Measurements from ENCODE around the gene ANAPC4. TPM values are rescaled to one million over a fixed set of nuclear protein-coding genes. Genes with fewer than 3 reads are reported as not detected.

ANAPC4 gene
- total RNA-seq, 2 experiments from 2014 or later, result 32.7 to 50.6 TPM

DNA sequence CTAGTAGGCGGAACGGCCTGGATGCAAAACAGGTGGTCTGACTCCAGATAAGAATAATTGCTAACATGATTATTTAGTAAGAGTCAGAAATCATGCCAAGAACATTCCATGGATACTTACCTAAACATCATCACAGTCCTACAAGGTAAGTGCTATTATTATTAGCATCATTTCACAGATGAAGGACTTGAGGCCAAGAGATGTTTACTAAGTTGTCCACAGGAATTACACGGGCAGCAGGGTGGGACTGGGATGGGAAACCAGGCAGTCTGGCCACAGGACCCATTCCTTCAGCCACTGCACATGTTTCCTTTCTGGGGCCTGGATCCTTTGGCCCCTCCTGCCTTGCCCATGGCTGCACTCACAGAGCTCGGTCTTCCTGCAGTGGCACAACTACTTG, 48.3 kb downstream of the ANAPC4 start:
- CTCF ChIA-PET (ENCODE audit: unreplicated experiment), result no interaction called here
- Histone ChIP-seq H3K4me3 (ENCODE audit: low read depth, low read length, poor library complexity, severe bottlenecking) (no peak overlapping the region), H3K79me2 (ENCODE audit: insufficient read depth, low read depth, low read length) (no peaks in the 10 kb centered on the region), H3K4me1 (ENCODE audit: insufficient read depth, low read length, poor library complexity, severe bottlenecking) (no peaks in the 10 kb centered on the region), H3K27ac (ENCODE audit: low read depth, low read length, poor library complexity, severe bottlenecking) (no peak overlapping the region), H3K4me2 (ENCODE audit: low read length) (no peak overlapping the region), H3K9me3 (ENCODE audit: low read length) (no peaks in the 10 kb centered on the region), H3K9me2 (ENCODE audit: insufficient read depth, low read length) (no peaks in the 10 kb centered on the region), H3K36me3 (ENCODE audit: insufficient read depth, low read length) (peaks cover 6% of the 10 kb centered on the region; the same call in 1 of the 2 replicates), H4K20me1 (ENCODE audit: insufficient read depth, low read length) (no peaks in the 10 kb centered on the region), H2AFZ (ENCODE audit: low read length) (no peak overlapping the region)
- DNase-seq (ENCODE audit: low spot score), result no peak
- intact Hi-C loops (cut with micrococcal nuclease; ENCODE audit: unreplicated experiment), result no loop called here
- POLR2A ChIA-PET, result interaction anchor here (0.5 kb wide), 1 partner anchor 386 kb away, joined by 6 read pairs; no protein-coding TSS in a partner anchor
- BruUV-seq (replicated peaks), result no TSS peak
- TF ChIP-seq EZH2phosphoT487 (IDR thresholded peaks at IDR 0.05; ENCODE audit: borderline replicate concordance, low read depth, low read length), result no peak
- TF ChIP-seq, protein P1, sequence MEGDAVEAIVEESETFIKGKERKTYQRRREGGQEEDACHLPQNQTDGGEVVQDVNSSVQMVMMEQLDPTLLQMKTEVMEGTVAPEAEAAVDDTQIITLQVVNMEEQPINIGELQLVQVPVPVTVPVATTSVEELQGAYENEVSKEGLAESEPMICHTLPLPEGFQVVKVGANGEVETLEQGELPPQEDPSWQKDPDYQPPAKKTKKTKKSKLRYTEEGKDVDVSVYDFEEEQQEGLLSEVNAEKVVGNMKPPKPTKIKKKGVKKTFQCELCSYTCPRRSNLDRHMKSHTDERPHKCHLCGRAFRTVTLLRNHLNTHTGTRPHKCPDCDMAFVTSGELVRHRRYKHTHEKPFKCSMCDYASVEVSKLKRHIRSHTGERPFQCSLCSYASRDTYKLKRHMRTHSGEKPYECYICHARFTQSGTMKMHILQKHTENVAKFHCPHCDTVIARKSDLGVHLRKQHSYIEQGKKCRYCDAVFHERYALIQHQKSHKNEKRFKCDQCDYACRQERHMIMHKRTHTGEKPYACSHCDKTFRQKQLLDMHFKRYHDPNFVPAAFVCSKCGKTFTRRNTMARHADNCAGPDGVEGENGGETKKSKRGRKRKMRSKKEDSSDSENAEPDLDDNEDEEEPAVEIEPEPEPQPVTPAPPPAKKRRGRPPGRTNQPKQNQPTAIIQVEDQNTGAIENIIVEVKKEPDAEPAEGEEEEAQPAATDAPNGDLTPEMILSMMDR (conservative IDR thresholded peaks at IDR 0.05; ENCODE audit: low read length), result no peak

DNA sequence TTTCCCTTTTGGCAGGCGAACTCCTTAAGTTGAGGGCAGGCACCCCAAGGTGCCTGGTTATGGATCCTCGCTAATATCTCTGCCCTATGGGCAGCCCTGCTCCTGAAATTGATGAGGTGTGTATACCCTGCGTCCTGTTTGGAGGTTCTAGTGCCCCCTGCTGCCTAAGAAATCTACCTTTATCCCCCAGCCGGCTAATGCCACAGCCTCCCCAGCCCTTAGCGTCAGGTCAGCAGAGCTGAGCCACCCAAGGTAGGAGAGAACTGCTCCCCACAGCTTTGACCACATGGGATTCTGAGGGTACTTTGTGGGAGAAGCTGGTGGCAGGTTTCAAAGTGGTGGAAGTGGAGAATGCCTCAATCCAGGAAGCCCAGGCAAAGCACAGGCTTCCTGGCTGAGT, 50.8 kb downstream of the ANAPC4 start:
- intact Hi-C loops (cut with micrococcal nuclease; ENCODE audit: unreplicated experiment), result no loop called here
- CTCF ChIA-PET (ENCODE audit: unreplicated experiment), result no interaction called here
- BruUV-seq (replicated peaks), result no TSS peak

DNA sequence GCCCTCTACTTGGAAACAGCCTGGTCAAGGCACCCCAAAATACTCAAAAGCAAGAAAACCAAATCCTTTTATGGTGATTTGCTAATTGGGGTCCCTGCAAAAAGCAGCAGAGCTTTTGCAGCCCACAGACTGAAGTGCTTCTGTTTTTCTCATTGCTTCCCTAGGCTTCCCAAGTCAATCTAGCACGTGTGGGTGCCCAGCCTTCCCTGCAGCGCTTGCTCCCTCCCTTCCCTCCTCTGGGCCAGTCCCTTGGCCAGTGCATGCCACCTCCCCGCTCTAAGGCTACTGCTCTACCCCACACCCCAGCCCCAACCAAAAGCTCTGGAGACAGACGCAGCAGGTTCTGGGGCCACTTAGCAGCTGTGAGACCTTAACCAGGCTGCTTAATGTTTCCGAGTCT, 53.6 kb downstream of the ANAPC4 start:
- POLR2A ChIA-PET, result no interaction called here
- intact Hi-C loops (cut with micrococcal nuclease; ENCODE audit: unreplicated experiment), result no loop called here

More for the DNA sequence above, 50.8 kb downstream of the ANAPC4 start:
- H3K27ac ChIP-seq (ENCODE audit: low read depth, low read length, poor library complexity, severe bottlenecking), result no peak overlapping the region
- H3K4me2 ChIP-seq (ENCODE audit: low read length), result no peak overlapping the region
- no peak overlapping the region for H2AFZ ChIP-seq (ENCODE audit: low read length)
- H3K4me3 ChIP-seq (ENCODE audit: low read depth, low read length, poor library complexity, severe bottlenecking), result no peak overlapping the region
- H4K20me1 ChIP-seq (ENCODE audit: insufficient read depth, low read length), result no peaks in the 10 kb centered on the region
- H3K9me3 ChIP-seq (ENCODE audit: low read length), result 0 out of 2 replicates have a peak, but pooled peaks cover 5% of the 10 kb centered on the region
- H3K79me2 ChIP-seq (ENCODE audit: insufficient read depth, low read depth, low read length), result no peaks in the 10 kb centered on the region
- no peaks in the 10 kb centered on the region for H3K36me3 ChIP-seq (ENCODE audit: insufficient read depth, low read length)
- TF ChIP-seq, protein P1 (conservative IDR thresholded peaks at IDR 0.05; ENCODE audit: low read length), result no peak
- no peak for TF ChIP-seq EZH2phosphoT487 (IDR thresholded peaks at IDR 0.05; ENCODE audit: borderline replicate concordance, low read depth, low read length)
- POLR2A ChIA-PET, result no interaction called here
- no peaks in the 10 kb centered on the region for H3K9me2 ChIP-seq (ENCODE audit: insufficient read depth, low read length)
- no peak for DNase-seq (ENCODE audit: low spot score)
- H3K4me1 ChIP-seq (ENCODE audit: insufficient read depth, low read length, poor library complexity, severe bottlenecking), result no peaks in the 10 kb centered on the region

More for the DNA sequence above, 53.6 kb downstream of the ANAPC4 start:
- Histone ChIP-seq H3K9me2 (ENCODE audit: insufficient read depth, low read length) (no peaks in the 10 kb centered on the region), H3K4me3 (ENCODE audit: low read depth, low read length, poor library complexity, severe bottlenecking) (no peak overlapping the region), H4K20me1 (ENCODE audit: insufficient read depth, low read length) (no peaks in the 10 kb centered on the region), H3K27ac (ENCODE audit: low read depth, low read length, poor library complexity, severe bottlenecking) (no peak overlapping the region), H3K4me1 (ENCODE audit: insufficient read depth, low read length, poor library complexity, severe bottlenecking) (no peaks in the 10 kb centered on the region), H3K79me2 (ENCODE audit: insufficient read depth, low read depth, low read length) (no peaks in the 10 kb centered on the region), H3K4me2 (ENCODE audit: low read length) (no peak overlapping the region), H3K9me3 (ENCODE audit: low read length) (0 out of 2 replicates have a peak, but pooled peaks cover 5% of the 10 kb centered on the region), H2AFZ (ENCODE audit: low read length) (no peak overlapping the region), H3K36me3 (ENCODE audit: insufficient read depth, low read length) (no peaks in the 10 kb centered on the region)
- no peak for DNase-seq (ENCODE audit: low spot score)
- TF ChIP-seq EZH2phosphoT487 (IDR thresholded peaks at IDR 0.05; ENCODE audit: borderline replicate concordance, low read depth, low read length), result no peak
- TF ChIP-seq, protein P1 (conservative IDR thresholded peaks at IDR 0.05; ENCODE audit: low read length), result no peak
- BruUV-seq (replicated peaks), result no TSS peak
- CTCF ChIA-PET (ENCODE audit: unreplicated experiment), result no interaction called here
